Activated CD4-positive, alpha-beta memory T cell treated with anti-CD3 and anti-CD28 coated beads, Interleukin-2, amount 10 ng/mL, durations not matched to agents 7 days and 5 days (primary cell): ENCODE data around the gene SYNPO. TPM values are rescaled to one million over a fixed set of nuclear protein-coding genes. Genes with fewer than 3 reads are reported as not detected.

Source experiments
- CTCF ChIA-PET: fragments of 350-600 bp; sonication (Branson Sonifier 250); formaldehyde crosslinking; loops from one replicate; lab custom pipeline; 2021; ENCODE audit warnings: antibody characterized with exemption, inconsistent platforms; lab: Charles Lee
- POLR2A ChIA-PET: fragments of 350-600 bp; sonication (Branson Sonifier 250); formaldehyde crosslinking; loops from one replicate; lab custom pipeline; 2021; ENCODE audit warnings: antibody characterized with exemption; lab: Charles Lee
- DNase-seq: peaks from one replicate; pipeline ENCODE4 v3.0.0-alpha.2; 2020
- H3K27ac Mint-ChIP-seq: one replicate; pipeline ENCODE4 v1.8.0; 2021; ENCODE audit warnings: mild to moderate bottlenecking, mixed read lengths
- H3K27me3 Mint-ChIP-seq: one replicate; pipeline ENCODE4 v1.8.0; 2021; ENCODE audit warnings: mixed read lengths
- H3K36me3 Mint-ChIP-seq: one replicate; pipeline ENCODE4 v1.8.0; 2021; ENCODE audit warnings: low read depth, mixed read lengths
- H3K4me1 Mint-ChIP-seq: one replicate; pipeline ENCODE4 v1.8.0; 2021; ENCODE audit warnings: mixed read lengths
- H3K4me3 Mint-ChIP-seq: one replicate; pipeline ENCODE4 v1.8.0; 2021; ENCODE audit warnings: mild to moderate bottlenecking, mixed read lengths
- H3K9me3 Mint-ChIP-seq: one replicate; pipeline ENCODE4 v1.8.0; 2021; ENCODE audit warnings: mixed read lengths
- total RNA-seq, 2 experiments: library from RNA; stranded (reverse); gene quantifications; one replicate each; pipeline ENCODE4 v1.2.3, GENCODE V29; 2021

The SYNPO gene
- total RNA-seq: under 1 TPM; 0.08 to 0.10 TPM

DNA sequence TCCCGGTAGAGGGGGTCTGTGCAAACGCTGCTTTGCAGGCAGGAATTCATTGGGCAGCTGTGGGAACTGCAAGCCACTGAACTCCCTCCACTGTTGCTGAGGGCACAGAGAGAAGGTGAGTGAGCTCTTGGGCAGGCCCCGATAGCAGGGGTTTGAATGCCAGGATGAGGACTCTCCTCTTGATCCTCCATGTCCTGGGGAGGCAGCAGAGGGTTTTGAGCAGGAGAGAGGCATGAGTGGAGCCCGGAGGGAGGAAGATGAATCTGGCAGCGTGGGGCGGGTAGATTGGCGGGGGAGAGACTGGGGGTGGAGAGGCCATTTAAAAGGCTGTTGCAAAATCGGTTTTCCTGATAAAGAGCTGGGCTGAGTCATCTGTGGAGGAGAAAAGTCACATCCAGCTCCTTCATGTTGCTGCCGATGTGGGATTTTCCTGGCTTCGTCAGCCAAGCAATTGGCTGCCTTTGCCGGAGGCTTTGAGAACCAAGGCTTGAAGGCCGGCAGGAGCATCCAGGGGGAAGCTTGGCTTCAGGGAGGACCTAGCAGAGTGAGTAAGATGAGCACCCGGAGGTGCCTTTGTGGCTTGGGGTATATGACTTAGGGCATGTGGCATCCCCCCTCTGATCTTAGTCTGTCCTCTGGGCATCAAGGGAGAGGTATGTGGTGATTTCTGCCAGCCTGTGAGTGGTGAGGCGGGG, at the start of gene SYNPO:
SYNPO (plus strand) TSS at position 350 of the 695 bp plus-strand sequence. CDS start 7,616 bp downstream, outside the sequence.
- peaks cover 19% of the 10 kb centered on the region for H3K27me3 Mint-ChIP-seq
- no peak within 1 kb of the TSS for H3K4me3 Mint-ChIP-seq
- no peak within 1 kb of the TSS for H3K27ac Mint-ChIP-seq
- H3K36me3 Mint-ChIP-seq: no peaks in the 10 kb centered on the region
- H3K9me3 Mint-ChIP-seq: no peaks in the 10 kb centered on the region
- ChIA-PET CTCF (no interaction called here), POLR2A (no interaction called here)
- no peaks in the 10 kb centered on the region for H3K4me1 Mint-ChIP-seq
- no peak for DNase-seq

DNA sequence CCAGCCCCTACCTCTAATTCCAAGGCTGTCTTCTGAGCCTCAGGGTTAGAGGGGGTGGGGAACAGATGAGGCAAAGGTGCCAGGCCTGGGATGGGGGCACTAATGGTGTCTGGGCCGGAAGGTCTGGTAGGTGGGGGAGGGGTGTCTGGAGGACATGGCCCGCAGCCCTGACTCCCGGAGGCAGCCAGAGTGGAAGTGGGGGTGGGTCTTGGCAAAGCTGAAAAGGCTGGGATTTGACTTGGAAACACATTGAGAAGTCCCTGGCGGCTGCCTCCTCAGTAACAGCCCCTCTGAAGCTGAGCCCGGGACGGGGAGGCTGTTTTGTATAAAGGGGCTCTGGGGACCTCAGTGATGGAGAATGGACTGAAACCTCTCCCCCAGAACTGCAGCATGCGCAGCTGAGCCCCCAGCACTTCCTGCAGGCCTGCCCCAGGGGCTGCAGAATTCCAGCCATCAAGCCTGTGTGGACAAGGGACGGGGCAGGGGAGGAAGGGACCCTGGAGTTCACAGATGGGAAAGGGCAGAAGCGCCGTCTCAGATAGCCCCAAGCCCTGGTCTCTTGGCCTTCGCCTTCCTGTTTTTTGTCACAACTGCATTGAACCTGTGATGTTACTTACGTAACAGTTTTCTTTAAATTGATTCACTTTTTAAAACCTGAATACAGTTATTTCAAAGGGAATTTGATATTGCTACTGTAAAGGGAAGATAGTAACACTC, 49.3 kb upstream of the SYNPO start:
- no peak for DNase-seq
- POLR2A ChIA-PET: no interaction called here
- CTCF ChIA-PET: interaction anchor here (1.3 kb wide), 1 partner anchor 31 kb away, joined by 3 read pairs; no protein-coding TSS in a partner anchor
- H3K36me3 Mint-ChIP-seq: no peaks in the 10 kb centered on the region
- H3K27me3 Mint-ChIP-seq: no peaks in the 10 kb centered on the region
- no peak overlapping the region for H3K4me3 Mint-ChIP-seq
- no peaks in the 10 kb centered on the region for H3K4me1 Mint-ChIP-seq
- no peaks in the 10 kb centered on the region for H3K9me3 Mint-ChIP-seq
- H3K27ac Mint-ChIP-seq: no peak overlapping the region

DNA sequence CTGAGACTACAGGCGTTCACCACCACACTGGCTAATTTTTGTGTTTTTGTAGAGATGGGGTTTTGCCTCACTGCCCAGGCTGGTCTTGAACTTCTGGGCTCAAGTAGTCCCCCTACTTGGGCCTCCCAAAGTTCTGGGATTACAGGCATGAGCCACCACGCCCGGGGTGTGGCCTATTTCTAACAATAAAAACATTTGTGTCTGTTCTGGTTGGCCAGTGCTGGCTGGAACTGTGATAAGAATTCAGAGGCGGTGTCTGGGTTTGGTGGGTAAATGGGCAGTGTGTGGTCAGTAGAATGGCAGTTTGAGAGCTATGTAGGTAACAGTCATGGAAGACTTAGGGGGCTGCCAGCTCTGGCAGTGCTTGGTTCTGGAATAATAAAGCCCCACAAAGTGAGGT, 46.9 kb upstream of the SYNPO start:
- no peak overlapping the region for H3K27ac Mint-ChIP-seq
- no peak overlapping the region for H3K4me3 Mint-ChIP-seq
- no peak for DNase-seq
- no peaks in the 10 kb centered on the region for H3K36me3 Mint-ChIP-seq
- H3K9me3 Mint-ChIP-seq: no peaks in the 10 kb centered on the region
- ChIA-PET CTCF (no interaction called here), POLR2A (no interaction called here)
- no peaks in the 10 kb centered on the region for H3K4me1 Mint-ChIP-seq
- H3K27me3 Mint-ChIP-seq: no peaks in the 10 kb centered on the region

DNA sequence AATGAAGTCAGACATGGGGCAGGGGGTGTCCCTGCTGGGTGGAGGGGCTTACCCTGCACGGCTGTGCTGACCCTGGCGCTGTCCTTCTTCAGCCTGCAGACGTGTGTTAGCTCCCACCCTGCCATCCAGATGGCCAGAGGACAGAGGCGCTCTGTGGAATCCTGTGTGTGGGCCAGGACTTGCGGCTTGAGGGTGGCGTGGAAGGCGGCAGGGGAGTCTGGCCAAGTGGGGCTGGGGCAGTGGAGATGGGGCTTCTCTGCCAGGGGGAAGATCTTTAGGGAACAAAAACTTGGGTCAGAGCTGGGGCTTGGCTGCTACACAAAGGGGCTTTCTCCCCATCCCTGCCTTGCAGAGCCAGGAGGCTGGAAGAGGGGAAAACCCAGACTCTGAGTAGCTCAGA, 46.5 kb upstream of the SYNPO start:
- no peaks in the 10 kb centered on the region for H3K27me3 Mint-ChIP-seq
- DNase-seq: no peak
- no peaks in the 10 kb centered on the region for H3K36me3 Mint-ChIP-seq
- no peak overlapping the region for H3K27ac Mint-ChIP-seq
- no peak overlapping the region for H3K4me3 Mint-ChIP-seq
- no peaks in the 10 kb centered on the region for H3K9me3 Mint-ChIP-seq
- no peaks in the 10 kb centered on the region for H3K4me1 Mint-ChIP-seq
- CTCF ChIA-PET: no interaction called here
- POLR2A ChIA-PET: no interaction called here

DNA sequence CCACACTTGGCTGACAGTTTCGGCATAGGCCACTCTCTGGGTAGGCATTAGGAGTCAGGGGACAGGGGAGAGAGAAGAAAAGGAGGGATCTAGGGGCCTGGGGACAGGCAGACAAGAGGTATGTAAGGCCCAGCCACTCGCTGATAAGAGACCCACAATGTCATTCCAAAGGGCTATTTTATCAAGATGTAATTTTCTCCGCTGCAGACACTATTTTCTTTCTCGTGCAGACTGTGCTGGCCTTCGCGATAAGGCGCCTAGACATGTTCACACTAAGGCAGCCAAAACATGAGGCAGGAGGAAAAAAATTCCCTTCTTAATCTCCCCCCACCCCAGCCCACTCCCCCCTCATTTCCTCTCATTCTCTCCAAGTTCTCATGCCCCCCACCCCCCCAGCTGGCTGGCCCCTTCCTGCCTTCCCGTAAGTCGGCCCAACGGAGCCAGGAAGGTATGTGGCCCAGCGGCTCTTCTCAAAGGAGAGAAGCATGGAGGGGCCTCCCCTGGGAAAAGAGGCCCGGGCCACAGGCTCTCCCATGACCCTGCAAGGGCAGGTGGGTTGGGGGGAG, 44.9 kb upstream of the SYNPO start:
- DNase-seq: no peak
- ChIA-PET CTCF (no interaction called here), POLR2A (no interaction called here)
- no peaks in the 10 kb centered on the region for H3K4me1 Mint-ChIP-seq
- H3K4me3 Mint-ChIP-seq: no peak overlapping the region
- no peak overlapping the region for H3K27ac Mint-ChIP-seq
- H3K36me3 Mint-ChIP-seq: no peaks in the 10 kb centered on the region
- no peaks in the 10 kb centered on the region for H3K9me3 Mint-ChIP-seq
- H3K27me3 Mint-ChIP-seq: no peaks in the 10 kb centered on the region

DNA sequence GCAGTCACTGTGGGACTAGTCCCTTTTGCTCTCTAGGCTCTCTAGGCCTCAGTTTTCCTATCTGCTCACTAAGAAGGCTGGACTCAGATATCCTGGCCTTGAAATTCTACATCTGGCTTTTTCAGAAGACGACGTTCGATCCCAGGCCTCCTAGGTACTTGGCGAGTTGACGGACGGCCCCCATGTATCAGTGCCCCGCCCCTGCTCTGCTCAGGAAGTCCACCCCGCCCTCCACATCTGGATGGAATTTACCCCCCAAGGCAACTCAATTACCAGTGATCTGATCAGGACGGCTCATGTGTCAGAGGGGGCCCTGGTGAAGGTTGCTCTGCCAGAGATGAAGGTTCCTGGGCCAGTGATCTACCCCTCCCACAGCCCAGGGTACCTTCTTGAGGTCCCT, 44.1 kb upstream of the SYNPO start:
- H3K4me3 Mint-ChIP-seq: no peak overlapping the region
- DNase-seq: no peak
- no peaks in the 10 kb centered on the region for H3K9me3 Mint-ChIP-seq
- H3K27me3 Mint-ChIP-seq: no peaks in the 10 kb centered on the region
- POLR2A ChIA-PET: no interaction called here
- H3K4me1 Mint-ChIP-seq: no peaks in the 10 kb centered on the region
- CTCF ChIA-PET: no interaction called here
- H3K27ac Mint-ChIP-seq: no peak overlapping the region
- H3K36me3 Mint-ChIP-seq: no peaks in the 10 kb centered on the region

- ChIA-PET CTCF (no interaction called here), POLR2A (no interaction called here)
- DNase-seq: no peak
- no peaks in the 10 kb centered on the region for H3K36me3 Mint-ChIP-seq
- H3K9me3 Mint-ChIP-seq: no peaks in the 10 kb centered on the region
- no peaks in the 10 kb centered on the region for H3K4me1 Mint-ChIP-seq
- no peak overlapping the region for H3K4me3 Mint-ChIP-seq
- H3K27ac Mint-ChIP-seq: no peak overlapping the region
- no peaks in the 10 kb centered on the region for H3K27me3 Mint-ChIP-seq
Observed at GRCh38 chr5:150596826-150597225, 43.6 kb upstream of the SYNPO start.

GRCh38 chr5:150598006-150598405, 42.5 kb upstream of the SYNPO start:
- ChIA-PET POLR2A (no interaction called here), CTCF (no interaction called here)
- Mint-ChIP-seq H3K4me1 (no peaks in the 10 kb centered on the region), H3K36me3 (no peaks in the 10 kb centered on the region), H3K27ac (no peak overlapping the region), H3K9me3 (no peaks in the 10 kb centered on the region), H3K4me3 (no peak overlapping the region), H3K27me3 (no peaks in the 10 kb centered on the region)
- DNase-seq: no peak

DNA sequence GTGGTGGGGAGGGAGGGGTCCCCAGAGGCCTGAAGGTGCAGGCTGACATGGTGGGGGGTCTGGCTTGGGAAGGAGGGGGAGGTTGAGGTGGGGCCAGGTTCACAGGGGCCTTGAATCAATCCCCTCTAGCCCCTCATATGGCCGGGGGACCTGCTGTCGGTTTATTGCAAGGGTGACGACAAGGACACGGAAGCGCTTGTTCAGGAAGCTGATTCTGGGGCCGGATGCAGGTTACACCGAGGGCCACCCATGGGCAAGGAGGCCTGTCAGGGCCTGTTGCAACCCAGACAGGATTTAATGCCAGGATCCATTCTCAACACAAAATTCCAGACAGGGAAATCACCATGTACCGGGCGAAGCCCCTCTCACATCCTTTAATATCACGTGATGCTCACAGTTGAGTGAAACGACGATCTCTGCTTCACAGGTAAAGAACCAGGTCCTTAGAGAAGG, 41.6 kb upstream of the SYNPO start:
- Mint-ChIP-seq H3K27me3 (no peaks in the 10 kb centered on the region), H3K9me3 (no peaks in the 10 kb centered on the region), H3K4me3 (no peak overlapping the region), H3K4me1 (no peaks in the 10 kb centered on the region), H3K36me3 (no peaks in the 10 kb centered on the region), H3K27ac (no peak overlapping the region)
- ChIA-PET CTCF (no interaction called here), POLR2A (no interaction called here)
- DNase-seq: no peak

DNA sequence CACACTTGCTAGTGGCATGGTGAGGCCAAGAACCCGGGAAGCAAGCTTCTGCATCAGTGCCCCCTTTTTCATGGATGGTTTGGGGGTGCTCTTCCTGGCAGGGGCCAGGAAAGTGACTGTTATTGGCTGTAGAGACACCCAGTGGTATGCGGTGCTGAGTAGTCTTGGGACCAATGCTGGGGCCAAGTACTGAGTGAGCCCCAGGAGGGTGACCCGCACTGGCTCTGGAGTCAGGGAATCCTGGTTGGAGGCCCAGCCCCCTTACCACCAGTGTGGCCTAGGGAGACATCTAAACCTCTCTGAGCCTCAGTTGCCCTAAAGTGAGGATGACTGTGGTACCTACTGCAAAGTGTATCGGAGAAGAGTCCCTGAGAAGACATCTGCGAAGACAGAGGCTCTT, 41.2 kb upstream of the SYNPO start:
- POLR2A ChIA-PET: no interaction called here
- Mint-ChIP-seq H3K4me1 (no peaks in the 10 kb centered on the region), H3K27ac (no peak overlapping the region), H3K36me3 (no peaks in the 10 kb centered on the region), H3K27me3 (no peaks in the 10 kb centered on the region), H3K9me3 (no peaks in the 10 kb centered on the region), H3K4me3 (no peak overlapping the region)
- no peak for DNase-seq
- CTCF ChIA-PET: no interaction called here

- H3K9me3 Mint-ChIP-seq: no peaks in the 10 kb centered on the region
- H3K27ac Mint-ChIP-seq: no peak overlapping the region
- no peaks in the 10 kb centered on the region for H3K27me3 Mint-ChIP-seq
- no peaks in the 10 kb centered on the region for H3K4me1 Mint-ChIP-seq
- CTCF ChIA-PET: no interaction called here
- POLR2A ChIA-PET: no interaction called here
- H3K4me3 Mint-ChIP-seq: no peak overlapping the region
- H3K36me3 Mint-ChIP-seq: no peaks in the 10 kb centered on the region
- DNase-seq: no peak
Observed at GRCh38 chr5:150599917-150600511, 40.4 kb upstream of the SYNPO start.

DNA sequence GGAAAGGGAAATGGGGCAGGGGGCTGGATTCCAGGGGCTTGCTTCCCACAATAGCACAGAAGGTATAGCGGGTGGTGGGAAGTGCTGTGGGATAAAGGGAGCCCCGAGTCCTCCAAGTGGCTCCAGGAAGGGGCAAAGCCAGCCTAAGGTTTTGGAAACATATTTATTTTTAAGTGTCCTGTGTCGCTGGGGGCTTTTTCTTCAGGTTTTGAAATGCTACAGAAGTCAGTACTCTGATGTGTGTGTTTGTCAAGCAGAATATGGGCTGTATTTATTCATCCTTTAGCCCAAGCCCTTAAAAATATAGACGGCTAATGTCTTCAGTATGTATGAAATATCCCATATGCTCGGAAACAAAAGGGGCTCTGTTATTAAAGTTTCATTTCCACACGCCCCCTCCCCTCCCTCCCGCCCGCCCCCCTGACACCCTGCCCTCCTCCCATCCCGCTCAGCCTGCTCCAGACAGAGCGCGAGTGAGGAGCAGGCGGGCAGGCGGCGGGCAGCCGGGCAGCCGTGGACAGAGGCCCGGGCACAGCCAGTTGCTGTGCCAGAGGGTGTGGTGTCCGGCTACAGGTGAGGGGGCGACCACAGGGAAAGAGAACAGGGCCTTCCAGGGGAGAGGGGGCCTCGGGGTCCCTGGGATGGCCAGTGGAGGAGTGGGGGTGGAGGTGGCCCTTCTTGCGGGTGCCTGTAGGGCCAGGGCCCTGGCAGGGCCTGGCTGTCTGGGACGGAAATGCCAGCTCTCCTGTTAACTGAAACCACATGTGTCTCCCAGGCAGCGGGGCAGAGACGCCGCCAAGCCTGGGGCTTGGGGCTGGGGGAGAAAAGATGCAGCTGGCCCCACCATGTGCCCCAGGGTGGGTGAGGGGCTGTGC, 39.6 kb upstream of the SYNPO start:
- Mint-ChIP-seq H3K4me3 (no peak overlapping the region), H3K36me3 (no peaks in the 10 kb centered on the region), H3K27ac (no peak overlapping the region), H3K27me3 (no peaks in the 10 kb centered on the region), H3K4me1 (no peaks in the 10 kb centered on the region), H3K9me3 (no peaks in the 10 kb centered on the region)
- POLR2A ChIA-PET: no interaction called here
- no peak for DNase-seq
- CTCF ChIA-PET: no interaction called here
